IPS DF 19.7 (cell line): ENCODE results near the gene CYSTM1.

ENCODE experiments used
- DNase-seq: peaks from one replicate; pipeline ENCODE4 v3.0.0-alpha.2; 2013; ENCODE audit warnings: low read depth, low spot score

Gene CYSTM1

GRCh38 chr5:140255460-140256157, 80.6 kb downstream of the CYSTM1 start:
- DNase-seq = no peak

- no peak for DNase-seq
Observed at GRCh38 chr5:140256726-140257125, 81.7 kb downstream of the CYSTM1 start.

- no peak for DNase-seq
Observed at GRCh38 chr5:140258016-140258415, 83.0 kb downstream of the CYSTM1 start.

DNA sequence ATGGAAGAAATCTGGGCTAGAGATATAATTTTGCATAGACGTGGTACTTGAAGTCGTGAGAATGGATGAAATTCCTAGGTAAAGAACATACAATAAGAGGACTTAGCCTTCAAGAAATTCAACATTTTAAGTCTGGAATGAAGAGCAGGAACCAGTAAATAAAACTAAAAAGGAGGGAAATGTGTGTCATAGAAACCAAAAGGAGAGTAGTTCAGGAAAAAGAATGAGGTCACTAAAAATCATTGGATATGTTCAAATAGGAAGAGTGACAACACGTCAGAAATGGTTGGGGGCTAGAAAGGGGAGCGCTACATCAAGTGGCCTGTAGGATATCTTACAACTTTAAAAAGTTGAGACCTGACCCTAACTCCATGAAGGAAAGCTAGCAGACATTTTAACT, 83.9 kb downstream of the CYSTM1 start:
- no peak for DNase-seq

DNA sequence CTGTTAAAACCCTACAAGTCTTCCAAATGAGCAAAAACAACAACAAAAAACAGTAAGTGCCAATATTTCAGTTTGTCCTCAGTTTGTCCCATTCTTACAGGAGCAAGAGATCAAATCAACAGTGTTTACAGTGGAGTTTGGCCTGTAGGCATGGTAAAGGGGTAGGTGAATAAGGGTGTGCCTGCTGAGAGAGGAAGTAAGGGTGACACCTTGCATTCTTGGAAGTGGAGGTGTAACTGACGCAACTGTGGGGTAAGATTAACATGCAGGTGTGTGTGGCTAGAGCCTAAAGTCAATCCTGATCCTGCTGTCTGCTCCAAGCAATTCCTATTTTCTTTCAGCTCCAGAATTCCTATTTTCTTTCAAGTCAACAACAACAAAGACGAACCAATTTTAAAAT, 84.5 kb downstream of the CYSTM1 start:
- DNase-seq = no peak

GRCh38 chr5:140260089-140260656, 85.2 kb downstream of the CYSTM1 start:
- no peak for DNase-seq

DNA sequence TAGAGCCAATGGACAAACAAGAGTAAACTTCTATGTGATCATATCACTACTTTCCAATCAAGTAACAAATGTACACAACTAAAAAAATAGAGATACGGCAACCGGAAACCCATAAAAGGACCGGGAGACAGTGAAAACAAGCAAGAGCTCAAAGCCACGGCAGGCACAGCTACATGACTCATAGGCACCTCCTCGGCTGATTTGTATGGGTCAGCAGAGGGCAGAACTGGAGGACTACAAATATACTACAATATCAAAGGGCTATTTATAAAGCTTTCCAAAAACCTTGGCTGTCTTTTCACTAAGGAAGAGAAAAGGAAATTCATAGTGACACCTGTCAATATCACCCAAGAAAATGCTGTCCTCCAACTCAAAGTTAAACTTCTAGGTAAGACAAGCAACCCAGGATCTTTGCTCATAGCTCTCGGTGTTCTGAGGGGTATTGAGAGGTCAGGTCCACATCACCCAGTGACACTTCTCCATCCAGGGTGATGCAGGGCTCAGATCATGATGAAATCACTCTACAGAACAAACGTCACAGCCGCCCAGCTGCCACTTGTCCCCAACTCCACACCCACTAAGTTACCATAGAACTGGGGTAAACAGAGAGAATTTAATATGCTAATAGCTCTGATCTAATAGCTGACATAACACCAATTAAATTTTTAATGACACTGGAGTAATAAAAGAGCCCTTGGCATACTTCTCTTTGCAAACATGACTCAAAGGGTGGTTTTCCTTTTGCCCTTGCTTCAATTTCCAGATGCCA, 86.6 kb downstream of the CYSTM1 start:
- DNase-seq = no peak

- no peak for DNase-seq
Observed at GRCh38 chr5:140262221-140262620, 87.2 kb downstream of the CYSTM1 start.

- no peak for DNase-seq
Observed at GRCh38 chr5:140262839-140263238, 87.9 kb downstream of the CYSTM1 start.

- no peak for DNase-seq
Observed at GRCh38 chr5:140265845-140266244, 90.9 kb downstream of the CYSTM1 start.

DNA sequence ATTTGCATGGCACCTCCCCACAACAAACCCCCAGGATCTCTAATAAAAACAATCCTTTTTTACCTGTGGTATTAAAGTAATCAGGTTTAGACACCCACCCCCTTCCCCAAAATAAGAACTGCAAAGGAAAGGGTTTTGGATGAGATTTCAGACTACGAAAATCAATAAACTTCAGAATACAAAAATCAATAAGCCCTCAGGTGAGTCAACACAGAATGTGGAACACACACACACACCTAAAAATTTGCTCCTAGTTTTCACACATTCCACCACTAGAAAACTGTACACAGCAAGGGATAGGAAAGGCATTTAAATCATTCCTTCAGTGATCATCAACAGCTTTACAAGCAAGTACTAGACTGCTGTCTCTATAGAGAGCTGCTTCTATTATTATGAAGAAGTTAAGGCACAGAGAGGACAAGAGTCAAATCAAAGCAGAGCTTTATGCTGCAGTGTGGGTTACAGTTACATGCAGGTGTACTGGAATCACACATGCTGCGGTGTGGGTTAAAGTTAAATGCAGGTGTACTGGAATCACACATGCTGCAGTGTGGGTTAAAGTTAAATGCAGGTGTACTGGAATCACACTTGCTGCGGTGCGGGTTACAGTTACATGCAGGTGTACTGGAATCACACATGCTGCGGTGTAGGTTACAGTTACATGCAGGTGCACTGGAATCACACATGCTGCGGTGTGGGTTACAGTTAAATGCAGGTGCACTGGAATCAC, 91.6 kb downstream of the CYSTM1 start:
- no peak for DNase-seq

DNA sequence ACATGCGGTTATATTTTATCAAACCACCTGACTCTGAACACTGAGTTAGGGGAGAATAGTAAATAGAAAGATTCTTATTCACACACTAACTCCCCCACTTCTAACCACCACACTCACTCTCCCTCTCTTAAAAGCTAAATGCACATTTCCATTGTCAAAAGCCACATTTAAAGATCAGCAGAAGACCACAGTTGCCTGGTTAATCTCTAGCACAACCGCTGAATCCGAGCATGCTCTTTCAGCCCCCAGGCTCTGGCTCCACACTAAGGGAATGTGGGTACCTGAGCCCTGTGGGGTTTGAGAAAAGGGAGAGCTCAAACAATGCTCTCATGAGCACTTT, 92.2 kb downstream of the CYSTM1 start:
- DNase-seq = no peak

DNA sequence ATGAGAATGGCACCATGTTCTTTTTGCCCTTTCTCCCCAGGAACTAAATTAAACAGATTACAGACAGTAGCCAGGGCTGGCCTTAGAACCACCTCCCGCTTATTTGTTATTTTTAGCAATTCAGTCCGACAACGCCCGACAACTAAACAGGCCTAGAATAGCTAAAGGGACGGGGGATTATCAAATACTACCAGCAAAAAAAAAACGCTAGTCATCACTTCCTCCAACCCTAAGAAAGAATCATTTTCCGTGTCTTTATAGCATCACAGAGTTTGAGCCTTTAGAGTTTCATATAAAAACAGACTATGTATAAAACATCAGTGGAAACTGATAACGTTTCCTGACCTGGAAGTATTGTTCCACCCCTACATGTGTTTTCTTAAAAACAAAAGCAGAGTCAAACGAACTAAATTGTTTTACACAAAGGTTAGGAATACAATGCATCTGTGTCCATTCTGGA, 92.6 kb downstream of the CYSTM1 start:
- no peak for DNase-seq

DNA sequence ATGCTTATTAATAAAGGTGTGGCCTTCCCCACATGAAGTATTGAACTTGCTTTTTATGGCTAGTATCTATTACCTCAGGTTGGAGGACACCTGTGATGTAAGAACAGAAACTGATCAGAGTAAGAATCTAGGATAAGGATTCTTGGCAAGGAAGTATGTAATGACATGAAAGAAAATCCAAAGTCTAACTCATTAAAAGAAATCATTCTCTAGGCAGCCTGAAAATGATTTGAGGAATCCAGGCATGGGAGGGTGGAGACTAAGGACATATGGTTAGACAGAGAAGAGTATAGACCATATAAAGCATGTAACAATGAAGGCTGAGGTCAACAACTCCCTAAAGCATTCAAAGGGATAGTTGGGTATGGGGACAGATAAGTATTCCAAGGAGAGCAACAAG, 95.0 kb downstream of the CYSTM1 start:
- no peak for DNase-seq

GRCh38 chr5:140273401-140273877, 98.5 kb downstream of the CYSTM1 start:
- no peak for DNase-seq

- DNase-seq = no peak
Observed at GRCh38 chr5:140275837-140276236, 100.8 kb downstream of the CYSTM1 start.

GRCh38 chr5:140282266-140282665, 107.3 kb downstream of the CYSTM1 start:
- no peak for DNase-seq

- DNase-seq = no peak
Observed at GRCh38 chr5:140284013-140284412, 109.0 kb downstream of the CYSTM1 start.

GRCh38 chr5:140286424-140286823, 111.4 kb downstream of the CYSTM1 start:
- no peak for DNase-seq

- no peak for DNase-seq
Observed at GRCh38 chr5:140287801-140288521, 113.0 kb downstream of the CYSTM1 start.
